NCI-H1930 (cell line): ENCODE results near the gene FOXC2.
"Not testable (repeated sequence)": the region's sequence is repeated elsewhere in the genome, so short reads cannot be mapped to it uniquely, and the experiment has no call there.

Experiments used
- DNase-seq, 2 experiments: peaks; one replicate each; lab custom pipeline; 2025; lab: John Stamatoyannopoulos, UW

FOXC2 gene

GRCh38 chr16:86587955-86588354, 21.3 kb downstream of the FOXC2 start:
- DNase-seq: not testable (repeated sequence)

- no peak for DNase-seq
These were observed 24.0 kb downstream of the FOXC2 start for GRCh38 chr16:86590501-86591144.

- no peak for DNase-seq
These were observed 24.6 kb downstream of the FOXC2 start for GRCh38 chr16:86591270-86591669.

GRCh38 chr16:86593913-86594620, 27.4 kb downstream of the FOXC2 start:
- DNase-seq: no peak

GRCh38 chr16:86594721-86595120, 28.1 kb downstream of the FOXC2 start:
- DNase-seq: no peak

GRCh38 chr16:86595983-86596605, 29.5 kb downstream of the FOXC2 start:
- no peak for DNase-seq

GRCh38 chr16:86597126-86597879, 30.7 kb downstream of the FOXC2 start:
- no peak for DNase-seq

GRCh38 chr16:86597880-86598606, 31.4 kb downstream of the FOXC2 start:
- DNase-seq: no peak

- DNase-seq: no peak
These were observed 32.3 kb downstream of the FOXC2 start for GRCh38 chr16:86598607-86599565.

GRCh38 chr16:86601356-86601755, 34.7 kb downstream of the FOXC2 start:
- DNase-seq: no peak

- no peak for DNase-seq
These were observed 35.9 kb downstream of the FOXC2 start for GRCh38 chr16:86602521-86602920.

- no peak for DNase-seq
These were observed 38.0 kb downstream of the FOXC2 start for GRCh38 chr16:86604436-86605193.

GRCh38 chr16:86605950-86606349, 39.3 kb downstream of the FOXC2 start:
- no peak for DNase-seq

GRCh38 chr16:86608301-86608747, 41.7 kb downstream of the FOXC2 start:
- DNase-seq: no peak

- DNase-seq: no peak
These were observed 42.5 kb downstream of the FOXC2 start for GRCh38 chr16:86609115-86609514.

GRCh38 chr16:86609661-86610060, 43.0 kb downstream of the FOXC2 start:
- DNase-seq: no peak

GRCh38 chr16:86610779-86611524, 44.3 kb downstream of the FOXC2 start:
- no peak for DNase-seq

GRCh38 chr16:86611525-86611855, 44.9 kb downstream of the FOXC2 start:
- DNase-seq: no peak

GRCh38 chr16:86611941-86612340, 45.3 kb downstream of the FOXC2 start:
- DNase-seq: no peak
